Measurements from ENCODE around the gene ERF.
A peak's percentile ranks its signal among the peaks of the same experiment; 100 is the strongest.

Gene ERF

DNA sequence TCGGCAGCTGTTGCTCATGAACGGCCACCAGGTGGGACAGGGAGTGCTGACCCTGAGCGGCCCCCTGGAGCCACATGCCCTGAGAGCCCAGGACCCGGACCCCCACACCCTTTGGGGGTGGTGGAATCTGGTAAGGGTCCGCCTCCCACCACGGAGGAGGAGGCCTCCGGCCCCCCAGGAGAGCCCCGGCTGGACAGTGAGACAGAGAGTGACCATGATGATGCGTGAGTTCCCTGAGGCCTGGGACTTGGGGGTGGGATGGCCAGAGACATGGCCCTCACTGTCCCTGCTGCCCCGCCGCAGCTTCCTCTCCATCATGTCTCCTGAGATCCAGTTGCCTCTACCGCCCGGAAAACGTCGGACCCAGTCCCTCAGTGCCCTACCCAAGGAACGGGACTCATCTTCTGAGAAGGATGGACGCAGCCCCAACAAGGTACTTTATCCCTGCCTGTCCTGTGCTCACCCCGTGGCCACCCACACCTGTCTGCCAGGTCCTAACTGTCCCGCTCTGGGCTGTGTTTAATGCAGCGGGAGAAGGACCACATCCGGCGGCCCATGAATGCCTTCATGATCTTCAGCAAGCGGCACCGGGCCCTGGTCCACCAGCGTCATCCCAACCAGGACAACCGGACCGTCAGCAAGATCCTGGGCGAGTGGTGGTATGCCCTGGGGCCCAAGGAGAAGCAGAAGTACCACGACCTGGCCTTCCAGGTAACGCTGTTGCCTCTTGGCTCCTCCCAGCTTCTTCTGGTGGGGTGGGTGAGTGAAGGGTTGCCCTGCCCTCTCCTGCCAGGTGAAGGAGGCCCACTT is 32.3 kb upstream of the ERF start:
- DNase-seq = no peak

DNA sequence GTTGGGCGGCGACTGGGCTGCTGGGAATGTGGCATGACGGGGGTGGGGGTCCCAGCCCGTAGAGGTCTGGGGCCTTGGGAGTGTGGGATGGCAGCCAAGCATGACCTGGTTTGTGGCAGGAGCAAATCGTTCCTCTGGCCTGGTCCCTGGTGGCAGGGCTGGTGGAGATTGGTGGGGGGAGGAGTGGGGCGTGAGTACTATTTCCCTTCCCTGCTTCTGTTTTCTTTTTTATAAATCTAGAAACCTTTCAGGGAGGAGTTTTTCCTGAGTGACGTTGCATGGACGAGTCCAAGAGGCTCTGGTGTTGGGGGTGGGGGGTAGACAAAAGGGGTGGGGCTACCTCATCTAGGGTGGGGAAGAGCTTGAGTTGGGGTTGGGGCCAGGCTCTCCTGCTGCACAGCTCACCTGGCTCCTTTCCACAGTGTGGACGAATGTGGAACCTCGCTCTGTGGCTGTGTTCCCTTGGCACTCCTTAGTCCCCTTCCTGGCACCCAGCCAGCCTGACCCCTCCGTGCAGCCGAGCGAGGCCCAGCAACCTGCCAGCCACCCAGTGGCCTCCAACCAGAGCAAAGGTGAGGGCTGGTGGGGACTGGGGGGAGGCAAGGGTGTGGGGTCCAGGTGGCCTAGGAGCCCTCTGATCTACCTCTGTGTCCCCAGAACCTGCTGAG is 31.6 kb upstream of the ERF start:
- peak in 6 of 14 donors; percentile 11 to 79 (median 31) for DNase-seq

DNA sequence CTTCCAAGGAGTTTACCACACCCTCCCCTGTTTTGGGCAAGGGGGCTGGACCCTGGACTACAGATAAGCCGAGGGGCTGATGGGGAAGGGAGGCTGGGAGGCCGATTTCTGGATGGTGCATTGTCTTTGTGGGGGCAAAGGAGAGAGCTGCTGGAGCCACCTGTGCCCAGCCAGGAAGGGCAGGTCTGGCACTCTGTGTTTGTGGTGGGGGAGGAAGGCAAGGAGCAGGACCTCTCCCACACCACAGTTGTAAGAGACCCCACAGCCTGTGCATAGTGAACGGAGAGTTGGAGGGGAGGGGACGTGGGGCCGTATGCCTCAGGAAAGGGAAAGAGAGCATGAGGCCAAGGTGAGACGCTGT is 31.0 kb upstream of the ERF start:
- DNase-seq = no peak

DNA sequence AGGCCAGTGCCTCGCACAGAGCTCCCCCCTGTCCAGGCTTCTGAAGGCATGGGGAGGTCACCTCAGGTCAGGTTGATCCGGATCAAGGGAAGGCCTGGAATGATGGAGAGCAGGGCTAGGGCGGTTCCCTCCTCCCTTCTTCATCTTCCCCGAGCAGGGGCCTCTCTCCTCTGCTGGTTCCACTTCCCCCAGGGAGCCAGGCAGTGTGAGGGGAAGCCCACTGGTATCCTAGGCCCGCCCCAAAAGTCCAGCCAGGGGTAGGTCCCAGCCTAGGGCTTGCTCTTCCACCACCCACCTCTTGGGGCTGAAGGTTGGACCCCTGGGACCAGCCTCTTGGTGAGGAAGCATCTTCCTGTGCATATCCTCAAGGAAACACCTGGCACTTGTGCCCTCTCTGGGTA is 30.6 kb upstream of the ERF start:
- peak in 3 of 14 donors; percentile 19 to 40 (median 22) for DNase-seq

DNA sequence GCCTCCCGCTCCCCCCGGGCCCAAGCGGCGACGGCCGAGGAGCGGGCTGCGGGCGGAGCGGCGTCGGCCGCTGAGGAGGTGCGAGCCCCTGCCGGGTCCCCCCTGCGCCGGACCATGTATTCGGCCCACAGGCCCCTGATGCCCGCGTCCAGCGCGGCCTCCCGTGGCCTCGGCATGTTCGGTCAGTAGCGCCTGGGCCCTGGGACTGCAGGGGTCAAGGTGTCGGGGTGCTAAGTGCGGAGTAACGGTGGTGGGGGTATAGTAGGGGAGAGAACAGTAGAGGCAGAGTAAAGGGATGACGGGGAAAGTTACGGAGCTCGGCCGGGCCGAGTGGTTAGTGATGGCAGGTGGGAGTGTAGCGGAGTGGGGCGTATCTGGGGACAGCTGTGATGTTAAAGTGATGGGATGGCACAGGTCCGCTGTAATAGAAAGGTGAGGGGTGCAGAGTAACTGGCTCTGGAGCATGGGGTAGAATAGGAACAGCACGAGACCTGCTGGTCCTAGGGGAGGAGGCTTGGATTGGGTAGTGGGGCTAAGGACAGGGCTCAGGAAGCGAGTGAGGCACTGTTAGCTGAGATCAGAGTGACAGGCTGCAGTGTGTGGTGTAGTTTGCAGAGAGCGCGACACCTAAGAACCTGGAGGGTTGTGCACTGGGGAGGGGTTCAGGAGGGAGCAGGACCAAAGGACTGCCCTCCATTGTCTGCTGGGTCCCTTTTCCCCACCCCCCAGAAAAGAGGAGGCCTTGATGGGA is 29.8 kb upstream of the ERF start:
- DNase-seq = peak in 6 of 14 donors; percentile 33 to 53 (median 44)

DNA sequence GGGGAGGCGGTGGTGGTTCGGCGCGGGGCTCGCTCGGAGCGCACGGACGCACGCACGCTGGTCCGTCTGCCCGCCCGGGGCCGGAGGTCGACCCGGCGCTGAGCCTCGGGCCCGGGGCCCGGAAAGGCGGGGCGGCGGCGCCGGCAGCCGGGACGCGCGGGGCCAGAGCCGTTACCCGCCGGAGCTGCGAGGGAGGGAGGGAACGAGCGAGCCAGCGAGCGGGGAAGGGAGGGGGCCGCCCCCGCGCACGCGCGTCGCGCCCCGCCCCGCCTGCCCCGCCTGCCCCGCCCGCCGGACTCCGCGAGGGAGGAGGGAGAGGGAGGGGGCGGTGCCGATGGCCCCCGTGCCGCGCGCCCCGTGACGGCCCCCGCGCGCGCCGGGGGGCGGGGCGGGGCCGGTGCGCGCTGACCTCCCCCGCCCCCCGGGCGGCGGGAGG is 29.2 kb upstream of the ERF start:
- peak in 13 of 14 donors; percentile 76 to 96 (median 90) for DNase-seq

DNA sequence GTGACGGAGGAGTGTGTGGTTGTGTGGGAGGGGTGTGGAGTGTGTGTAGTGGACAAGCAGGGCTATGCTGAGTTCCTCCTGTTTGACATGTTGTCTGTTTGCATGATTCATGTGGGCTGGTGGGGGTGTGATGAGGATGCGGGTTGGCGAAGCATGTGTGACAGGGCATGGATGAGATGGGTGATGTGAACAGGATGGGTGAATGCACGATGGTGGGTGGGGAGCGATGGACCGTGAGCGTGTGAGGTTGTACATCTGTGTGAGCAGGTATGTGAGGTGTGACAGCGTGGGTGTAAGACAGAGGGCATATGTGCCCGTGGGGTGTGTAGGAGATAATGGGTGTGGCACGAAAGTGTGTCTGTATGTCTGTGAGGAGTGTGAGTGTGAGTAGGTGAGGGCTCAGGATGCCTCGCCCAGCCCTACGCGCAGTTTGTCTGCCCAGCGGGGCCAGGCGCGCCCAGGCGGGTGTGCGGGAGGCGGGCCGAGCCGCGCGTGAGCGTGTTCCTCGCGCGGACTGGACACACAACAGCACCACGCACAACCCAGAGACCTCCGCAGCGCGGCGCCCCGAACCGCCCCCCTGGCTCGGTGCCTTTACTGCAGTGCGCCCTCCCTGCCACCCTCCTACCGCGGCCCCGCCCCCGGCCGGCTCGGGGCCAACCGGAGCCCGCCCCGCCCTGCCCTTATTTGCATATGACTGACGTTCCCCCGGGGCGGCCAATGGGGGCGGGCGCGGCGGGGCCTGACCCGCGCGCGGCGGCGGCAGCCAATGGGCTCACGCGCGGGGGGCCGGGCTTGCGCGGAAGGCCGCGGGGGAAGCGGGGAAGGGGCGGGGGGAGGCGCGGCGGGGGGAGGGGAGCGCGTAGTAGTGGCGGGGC is 28.5 kb upstream of the ERF start:
- peak; percentile 85 to 97 (median 92) for DNase-seq

DNA sequence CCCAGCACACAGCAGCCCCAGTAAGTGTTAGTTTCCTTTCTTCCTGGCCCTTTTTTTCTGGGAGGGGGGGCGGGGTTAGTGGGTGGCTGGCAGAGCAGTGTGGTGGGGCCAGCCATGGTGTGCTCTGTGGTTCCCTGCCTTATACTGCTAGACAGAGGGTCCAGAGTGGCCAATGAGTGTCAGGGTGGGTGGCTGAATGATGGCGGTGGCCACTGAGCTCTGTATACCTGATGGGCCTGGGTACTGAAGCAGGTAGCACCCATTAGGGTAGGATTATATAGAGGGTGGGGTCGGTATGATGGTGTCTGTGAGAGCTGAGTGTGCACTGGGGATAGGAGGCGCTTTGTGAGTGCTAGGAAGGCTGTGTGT is 27.9 kb upstream of the ERF start:
- DNase-seq = no peak

DNA sequence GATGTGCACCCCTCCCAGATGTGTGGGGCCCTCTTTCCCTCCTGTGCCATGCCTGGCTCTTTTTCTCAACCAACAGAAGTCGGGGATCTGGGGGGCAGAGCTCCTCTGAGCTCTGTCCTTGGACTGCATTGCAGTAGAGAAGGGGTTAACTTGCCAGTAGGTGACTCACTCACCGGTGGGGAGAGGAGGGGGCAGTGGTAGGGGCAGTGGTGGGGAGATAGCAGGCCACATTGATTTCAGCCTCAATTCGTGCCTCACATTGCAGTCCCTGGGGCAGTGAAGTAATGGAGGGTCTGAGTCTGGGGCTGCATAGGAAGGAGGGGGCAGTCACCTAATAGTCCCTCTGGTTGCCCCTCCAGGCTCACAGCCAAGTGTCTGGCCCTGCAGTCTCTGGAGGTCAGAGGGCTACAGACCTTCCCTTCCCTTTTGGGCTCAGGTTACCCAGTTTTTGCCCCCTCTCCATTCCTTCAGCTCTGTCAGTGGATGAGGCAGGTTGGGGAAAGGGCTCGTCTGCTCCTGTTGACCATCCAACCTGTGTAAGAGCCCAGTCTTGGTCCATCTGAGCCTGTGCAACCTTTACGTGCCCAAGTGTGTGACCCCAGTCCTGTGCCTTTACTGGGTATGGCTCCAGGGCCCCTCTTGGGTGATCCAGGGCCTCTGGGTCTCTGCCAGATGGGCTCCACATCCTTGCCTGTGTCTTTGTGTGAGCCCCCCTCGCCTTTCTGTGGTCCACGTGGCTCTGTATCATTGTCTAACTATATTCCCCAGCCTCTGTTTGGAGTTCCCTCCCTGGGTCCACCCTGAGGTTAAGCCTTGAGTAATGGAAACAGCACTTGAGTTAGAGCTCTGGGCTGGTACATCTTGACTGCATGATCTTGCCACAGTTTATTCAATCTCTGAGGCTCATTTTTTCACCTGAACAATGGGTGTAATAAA is 27.2 kb upstream of the ERF start:
- peak in 4 of 14 donors; percentile 53 to 70 (median 59) for DNase-seq

DNA sequence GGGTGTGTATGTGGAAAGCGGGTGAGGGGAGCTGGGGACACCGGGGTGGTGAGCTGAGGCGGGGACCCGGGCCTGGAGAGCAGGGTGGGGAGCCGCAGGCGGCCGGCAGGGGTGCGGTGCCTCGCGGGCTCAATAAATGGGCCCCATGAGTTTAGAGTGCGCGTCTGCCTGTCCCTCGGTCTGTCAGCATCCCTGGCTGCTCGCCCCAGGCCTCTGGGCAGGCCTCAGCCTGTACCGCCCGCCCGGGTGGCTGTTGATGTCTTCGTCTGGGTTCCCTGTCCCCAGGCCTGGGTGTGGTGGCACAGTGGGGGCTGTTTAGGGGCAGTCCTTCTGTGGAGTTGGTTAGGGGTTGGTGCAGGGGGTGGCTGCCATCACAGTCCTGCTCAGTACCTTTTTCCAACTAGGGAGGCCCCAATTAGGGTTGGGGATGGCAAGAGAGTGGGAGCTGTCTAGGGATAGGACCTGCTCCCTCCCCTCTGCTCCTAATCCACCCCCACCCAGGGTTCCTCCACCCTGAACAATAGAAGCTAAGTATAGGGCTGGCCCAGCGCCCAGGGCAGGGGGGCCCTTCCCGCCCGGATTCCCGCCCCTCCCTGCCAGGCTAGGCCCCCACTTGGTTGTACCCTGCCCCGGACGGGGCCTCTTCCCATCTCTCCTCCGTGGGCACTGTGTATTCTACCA is 26.4 kb upstream of the ERF start:
- DNase-seq = peak in 11 of 14 donors; percentile 58 to 91 (median 77)

DNA sequence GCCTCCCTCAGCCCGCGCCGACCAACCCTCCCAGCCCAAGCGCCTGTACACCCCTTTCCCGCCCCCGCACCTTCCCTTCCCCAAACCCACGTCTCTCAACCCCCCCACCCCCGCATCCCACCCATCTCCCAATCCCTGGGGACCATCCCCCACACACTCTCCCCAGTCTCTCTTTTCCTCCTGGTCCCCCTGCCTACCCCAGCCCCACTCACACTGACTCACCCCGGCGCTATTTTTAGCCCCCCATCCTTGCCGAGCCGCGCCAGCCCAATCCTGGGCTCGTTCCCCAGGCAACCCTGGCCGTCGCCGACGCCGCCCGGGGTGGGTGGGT is 25.9 kb upstream of the ERF start:
- peak in 8 of 14 donors; percentile 66 to 91 (median 74) for DNase-seq

DNA sequence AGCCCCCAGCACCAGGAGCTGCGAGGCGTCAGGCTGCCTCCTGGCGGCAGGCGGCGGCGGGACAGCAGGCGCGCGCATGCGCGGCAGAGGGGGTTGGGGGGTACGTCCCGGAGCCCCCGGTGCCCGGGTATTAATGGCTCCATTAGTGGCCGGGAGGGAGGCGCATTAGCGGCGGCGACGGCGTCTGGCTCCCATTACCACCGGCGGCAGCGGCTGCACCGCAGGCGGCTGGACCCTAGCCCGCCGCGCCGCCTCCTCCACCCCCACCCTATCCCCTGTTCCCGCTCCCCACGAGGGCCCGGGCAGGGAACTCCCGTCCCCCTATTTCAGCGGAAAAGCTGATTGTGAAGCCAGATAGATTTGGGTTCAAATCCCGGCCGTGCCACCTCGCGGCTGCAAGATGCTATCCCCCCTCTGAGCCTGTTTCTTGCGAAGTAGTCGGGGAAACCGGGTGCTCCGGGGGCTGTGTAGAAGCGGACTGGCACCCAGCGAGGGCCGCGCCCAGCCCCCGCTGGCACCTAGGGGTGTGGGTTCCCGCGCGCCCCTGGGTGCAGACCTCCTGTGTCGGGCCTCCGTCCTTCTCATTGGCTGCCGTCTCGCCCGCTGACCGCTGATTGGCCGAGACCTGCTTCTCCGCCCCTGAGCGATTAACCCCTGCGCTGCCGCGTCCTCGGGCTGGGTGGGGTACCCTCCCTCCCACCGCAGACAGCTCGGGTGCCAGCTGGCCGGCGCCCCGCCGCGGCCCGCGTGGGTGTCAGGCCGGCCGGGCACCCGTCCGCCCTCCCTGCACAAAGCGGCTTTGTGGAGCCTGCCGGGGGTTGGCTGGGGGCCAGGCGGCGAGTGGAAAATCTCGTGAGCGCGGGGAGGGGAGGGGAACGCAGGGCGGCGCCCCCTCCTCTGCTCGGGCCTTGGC is 25.2 kb upstream of the ERF start:
- peak in 13 of 14 donors; percentile 47 to 99 (median 90) for DNase-seq

DNA sequence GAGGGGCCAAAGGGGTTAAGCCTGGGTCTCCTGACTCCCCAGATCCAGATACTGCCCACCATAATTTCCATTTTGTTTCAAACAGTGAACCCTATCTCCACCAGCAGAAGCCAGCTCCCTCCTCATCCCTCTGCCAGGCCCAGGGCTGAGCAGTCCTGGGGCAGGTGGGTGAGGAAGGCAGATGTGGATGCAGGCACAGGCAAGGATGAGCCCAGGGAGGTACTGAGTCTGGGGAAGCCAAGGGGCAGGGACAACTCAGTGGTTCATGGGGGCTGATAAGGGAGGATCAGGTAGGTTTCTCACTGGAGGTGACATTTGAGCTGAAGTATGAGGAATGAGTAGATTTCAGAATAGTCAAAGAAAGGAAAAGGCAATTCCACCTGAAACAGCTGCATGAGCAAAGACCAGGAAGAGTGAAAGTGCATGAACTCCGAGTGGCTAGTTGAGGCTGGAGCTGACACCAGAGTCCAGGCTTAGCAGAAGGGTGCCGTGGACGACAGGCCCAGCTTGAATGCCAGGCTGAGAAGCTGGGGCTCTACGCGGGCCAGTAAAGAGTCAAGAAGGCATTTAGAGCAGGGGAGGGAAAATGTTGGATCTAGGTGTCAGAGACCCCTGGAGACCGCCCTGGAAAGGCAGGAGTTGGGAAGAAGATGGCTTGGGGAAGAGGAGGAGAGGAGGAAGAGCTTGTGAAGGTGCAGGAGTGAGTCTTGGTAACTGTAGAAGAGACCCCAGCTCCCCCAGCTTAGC is 24.4 kb upstream of the ERF start:
- peak in 2 of 14 donors; percentile 58 to 63 for DNase-seq

DNA sequence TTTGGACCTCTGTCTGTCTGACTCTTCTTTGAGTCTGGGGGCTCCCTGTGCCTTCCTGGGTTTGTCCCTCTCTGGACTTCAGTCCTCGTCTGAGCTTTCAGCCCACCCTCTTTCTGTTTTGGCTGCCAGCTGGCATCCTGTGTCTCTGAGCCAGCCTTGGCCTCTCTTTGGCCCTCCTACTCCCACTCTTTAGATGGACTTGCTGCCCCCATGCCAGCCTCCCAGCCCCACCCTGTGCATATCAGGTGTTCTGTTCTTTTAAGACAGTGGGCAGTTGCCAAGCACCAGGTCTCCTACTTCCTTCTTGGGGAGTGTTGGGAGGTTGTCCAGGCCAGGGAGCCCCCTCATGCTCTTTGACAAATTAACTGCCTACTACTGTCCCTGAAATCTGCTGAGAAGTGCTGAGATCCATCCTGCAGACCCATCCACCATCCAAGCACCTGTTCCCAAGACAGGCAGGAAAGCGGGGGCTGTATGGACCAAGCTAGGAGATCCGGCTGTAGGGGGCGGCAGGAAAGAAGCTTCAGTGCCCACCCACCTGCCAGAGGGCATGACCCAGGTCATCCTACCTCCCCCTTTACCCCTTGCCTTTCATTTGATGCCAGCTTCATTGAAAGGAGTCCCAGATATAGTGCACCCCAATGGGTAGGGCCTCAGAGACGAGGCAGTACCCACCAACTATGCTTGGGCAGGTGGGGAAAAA is 23.7 kb upstream of the ERF start:
- no peak for DNase-seq

DNA sequence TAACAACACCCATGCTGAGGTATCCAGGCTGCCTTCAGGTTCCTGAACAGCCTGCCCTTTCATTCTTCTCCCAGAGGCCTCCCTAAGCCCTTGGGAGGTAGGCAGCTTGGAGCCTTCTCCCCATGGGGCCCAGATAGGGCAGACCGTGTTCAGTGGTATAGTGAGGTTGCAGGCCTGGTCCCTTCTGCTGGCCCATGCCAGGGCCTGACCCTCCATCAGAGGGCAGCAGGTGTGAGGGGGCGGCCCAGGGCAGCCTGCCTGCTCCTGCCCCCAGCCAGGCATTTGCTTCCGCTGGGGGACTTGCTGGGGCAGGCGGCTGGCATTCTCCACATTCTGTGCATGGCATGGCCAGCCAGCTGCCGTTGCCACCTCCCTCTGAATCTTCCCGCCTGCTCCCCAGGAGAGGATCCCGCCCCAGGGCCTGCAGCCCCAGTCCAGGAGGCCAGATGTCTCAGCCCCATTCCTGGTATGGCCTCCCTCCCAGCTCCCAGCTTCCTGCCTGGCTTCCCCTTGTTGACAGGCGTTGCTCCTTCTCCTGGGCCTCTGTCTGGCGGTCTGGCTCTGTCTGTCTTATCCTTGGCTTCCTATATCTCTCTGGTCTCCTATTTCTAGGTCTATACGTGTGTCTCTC is 23.0 kb upstream of the ERF start:
- DNase-seq = peak in 1 of 14 donors; percentile 42

DNA sequence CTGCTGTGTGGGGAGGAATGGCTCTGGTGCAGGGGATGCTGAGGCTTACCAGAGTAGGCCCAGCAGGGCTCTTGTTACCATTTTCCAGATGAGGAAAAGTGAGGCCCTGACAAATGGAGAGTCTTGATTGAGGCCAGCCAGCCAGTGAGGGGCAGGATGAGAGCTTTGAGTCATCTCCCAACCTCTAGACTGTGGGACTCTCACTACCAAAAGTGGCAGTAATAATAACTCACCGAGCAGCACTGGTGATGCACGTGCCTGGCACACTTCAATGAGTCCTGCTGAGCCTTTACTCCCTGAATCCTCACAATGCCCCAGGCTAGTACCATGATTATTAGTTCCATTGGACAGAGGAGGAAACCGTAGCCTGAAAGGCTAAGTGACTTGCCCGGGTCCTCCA is 21.9 kb upstream of the ERF start:
- no peak for DNase-seq

DNA sequence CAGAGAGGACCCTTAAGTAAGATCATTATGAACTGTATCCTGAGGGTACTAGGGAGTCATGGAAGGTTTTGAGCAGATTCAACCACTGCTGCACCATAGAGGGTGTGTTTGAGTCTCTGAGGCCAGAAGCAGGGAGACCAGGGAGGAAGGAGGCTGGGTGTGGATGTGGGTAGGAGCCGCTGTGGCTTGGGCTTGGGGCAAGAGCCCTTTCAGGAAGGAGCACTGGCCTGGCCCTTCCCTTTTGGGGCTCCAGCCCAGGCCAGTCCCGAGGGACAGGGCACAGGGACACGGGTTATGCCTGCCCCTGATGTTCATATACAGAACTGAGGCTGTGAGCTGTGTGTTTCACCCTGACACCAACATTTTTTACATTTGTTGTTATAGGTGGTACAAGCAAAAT is 21.4 kb upstream of the ERF start:
- no peak for DNase-seq

DNA sequence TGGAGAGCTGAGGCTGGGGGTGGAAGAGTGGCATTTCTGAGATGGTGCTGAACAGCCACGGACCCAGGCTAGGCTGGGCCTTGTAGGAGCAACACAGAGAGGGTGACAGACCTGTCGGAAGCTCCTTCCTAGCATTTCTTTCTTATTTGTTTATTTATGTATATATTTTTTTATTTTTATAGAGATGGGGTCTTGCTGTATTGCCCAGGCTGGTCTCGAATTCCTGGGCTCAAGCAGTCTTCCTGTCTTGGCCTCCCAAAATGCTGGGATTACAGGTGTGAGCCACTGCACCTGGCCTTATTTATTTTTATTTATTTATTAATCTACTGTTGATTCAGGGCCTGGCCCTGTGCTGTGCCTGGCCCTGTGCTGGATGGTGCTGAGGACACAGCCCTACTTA is 20.6 kb upstream of the ERF start:
- no peak for DNase-seq

All from C1 segment of cervical spinal cord (tissue), 14 donors.